ENCODE data around the gene ARHGAP28. TPM values are rescaled to one million over a fixed set of nuclear protein-coding genes. Genes with fewer than 3 reads are reported as not detected.

ARHGAP28 gene
- polyA plus RNA-seq (2013, experiment 1 of 2; ENCODE audit: insufficient read length): 21.4 TPM
- 20.3 TPM for polyA plus RNA-seq (2013, experiment 2 of 2; ENCODE audit: insufficient read length)

- DNase-seq: peak; percentile 97
Measured at GRCh38 chr18:6729247-6730091, at the start of gene ARHGAP28. TSS of gene ARHGAP28 (plus strand) at chr18:6729716. CDS start at chr18:6729822, 106 bp downstream.

- DNase-seq: peak; percentile 36
Measured at GRCh38 chr18:6681331-6681875, 48.1 kb upstream of the ARHGAP28 start.

- no peak for DNase-seq
Measured at GRCh38 chr18:6682437-6683111, 46.9 kb upstream of the ARHGAP28 start.

GRCh38 chr18:6683112-6683876 is 46.2 kb upstream of the ARHGAP28 start:
- DNase-seq: no peak

- DNase-seq: no peak
Measured at GRCh38 chr18:6687676-6688075, 41.8 kb upstream of the ARHGAP28 start.

- DNase-seq: no peak
Measured at GRCh38 chr18:6708890-6709289, 20.6 kb upstream of the ARHGAP28 start.

- peak; percentile 49 for DNase-seq
Measured at GRCh38 chr18:6711467-6711866, 18.0 kb upstream of the ARHGAP28 start.

- DNase-seq: no peak
Measured at GRCh38 chr18:6712401-6712800, 17.1 kb upstream of the ARHGAP28 start.

- DNase-seq: peak; percentile 78
Measured at GRCh38 chr18:6714010-6714409, 15.5 kb upstream of the ARHGAP28 start.

GRCh38 chr18:6718267-6718666 is 11.2 kb upstream of the ARHGAP28 start:
- DNase-seq: peak; percentile 24

- DNase-seq: no peak
Measured at GRCh38 chr18:6719098-6719846, 10.2 kb upstream of the ARHGAP28 start.

- DNase-seq: peak; percentile 46
Measured at GRCh38 chr18:6719910-6720683, 9.4 kb upstream of the ARHGAP28 start.

GRCh38 chr18:6721755-6722154 is 7.8 kb upstream of the ARHGAP28 start:
- no peak for DNase-seq

- no peak for DNase-seq
Measured at GRCh38 chr18:6722690-6723089, 6.8 kb upstream of the ARHGAP28 start.

- DNase-seq: no peak
Measured at GRCh38 chr18:6724331-6724730, 5.2 kb upstream of the ARHGAP28 start.

GRCh38 chr18:6728331-6728730 is 1.2 kb upstream of the ARHGAP28 start:
- DNase-seq: no peak

GRCh38 chr18:6728809-6729246 is 688 bp upstream of the ARHGAP28 start:
- DNase-seq: no peak

- DNase-seq: no peak
Measured at GRCh38 chr18:6730416-6731221, 1.1 kb downstream of the ARHGAP28 start.

GRCh38 chr18:6731222-6731596 is 1.7 kb downstream of the ARHGAP28 start:
- DNase-seq: peak; percentile 91

GRCh38 chr18:6732952-6733351 is 3.4 kb downstream of the ARHGAP28 start:
- no peak for DNase-seq

Data from fibroblast of skin of abdomen (primary cell).